H1 (cell line): Measurements from ENCODE around the gene KLF13. TPM values are rescaled to one million over a fixed set of nuclear protein-coding genes. Genes with fewer than 3 reads are reported as not detected.

ENCODE experiments used
- CTCF ChIA-PET: fragments of 300-600 bp; sonication (Branson Sonifier 250); formaldehyde crosslinking; loops from one replicate; lab custom pipeline; 2021; ENCODE audit not compliant: partially characterized antibody; lab: Charles Lee
- POLR2A ChIA-PET: fragments of 300-600 bp; sonication (Branson Sonifier 250); formaldehyde crosslinking; loops from one replicate; lab custom pipeline; 2021; ENCODE audit warnings: inconsistent platforms; ENCODE audit not compliant: partially characterized antibody; lab: Charles Lee
- DNase-seq, 2 experiments: peaks; one replicate each; pipeline versions ENCODE4 v3.0.0 to v3.0.0-alpha.2; 2010 to 2022; ENCODE audit warnings: low spot score in 2 of 2, low read depth in 1 of 2, mixed read lengths in 1 of 2
- FAIRE-seq: peaks from 2 replicates; lab custom pipeline; 2011; peaks lifted over from hg19 to GRCh38; lab: Jason Lieb, UNC
- H2AFZ ChIP-seq: 2 replicates; pipeline ENCODE4 v1.8.1; 2012; ENCODE audit warnings: low read length, inconsistent platforms
- H2AK5ac ChIP-seq: 2 replicates; pipeline ENCODE4 v1.6.1; 2013; ENCODE audit warnings: low read depth, low read length
- H2BK120ac ChIP-seq: replicated peaks from 2 replicates; pipeline ENCODE3; 2013; ENCODE audit warnings: low read depth, low read length, inconsistent platforms
- H2BK12ac ChIP-seq: 2 replicates; pipeline ENCODE4 v1.6.1; 2013; ENCODE audit warnings: low read depth, low read length
- H2BK15ac ChIP-seq: 2 replicates; pipeline ENCODE4 v1.6.1; 2013; ENCODE audit warnings: low read length
- H2BK20ac ChIP-seq: 2 replicates; pipeline ENCODE4 v1.6.1; 2013; ENCODE audit warnings: low read length
- H2BK5ac ChIP-seq: 2 replicates; pipeline ENCODE4 v1.6.1; 2013; ENCODE audit warnings: low read depth, low read length
- H3K14ac ChIP-seq: 2 replicates; pipeline ENCODE4 v1.6.1; 2013; ENCODE audit warnings: inconsistent platforms; ENCODE audit not compliant: insufficient read length
- H3K18ac ChIP-seq: 2 replicates; pipeline ENCODE4 v1.6.1; 2013; ENCODE audit warnings: low read length; ENCODE audit errors: extremely low read depth
- H3K23ac ChIP-seq: 2 replicates; pipeline ENCODE4 v1.6.1; 2013; ENCODE audit warnings: inconsistent platforms; ENCODE audit not compliant: insufficient read length
- H3K23me2 ChIP-seq: 2 replicates; pipeline ENCODE4 v1.6.1; 2013; ENCODE audit warnings: low read depth, low read length
- H3K27ac ChIP-seq: 2 replicates; pipeline ENCODE4 v1.6.1; 2011; ENCODE audit warnings: low read depth, low read length, inconsistent platforms
- H3K27me3 ChIP-seq, 4 experiments: replicated peaks in 1 of 4; 1 replicate in 1 of 4; 2 replicates in 3 of 4; pipeline versions ENCODE4 v1.6.1 to v1.8.1; 2011 to 2013; ENCODE audit warnings: low read length in 3 of 4, mild to moderate bottlenecking in 3 of 4, inconsistent platforms in 2 of 4, mixed read lengths in 2 of 4, moderate library complexity in 1 of 4; ENCODE audit not compliant: control insufficient read depth in 3 of 4, insufficient read depth in 3 of 4; ENCODE audit errors: extremely low read depth in 1 of 4
- H3K36me3 ChIP-seq, 4 experiments: 2 replicates each; pipeline versions ENCODE4 v1.6.1 to v1.8.1; 2011 to 2013; ENCODE audit warnings: mild to moderate bottlenecking in 4 of 4, low read length in 3 of 4, moderate library complexity in 2 of 4, control low read depth in 1 of 4, inconsistent platforms in 1 of 4; ENCODE audit not compliant: insufficient read depth in 4 of 4, control insufficient read depth in 2 of 4
- H3K4ac ChIP-seq: replicated peaks from 2 replicates; pipeline ENCODE3; 2013; ENCODE audit warnings: low read length, low read depth, mixed read lengths, inconsistent platforms; ENCODE audit not compliant: insufficient read length
- H3K4me1 ChIP-seq, 4 experiments: replicated peaks in 1 of 4; 1 replicate in 1 of 4; 2 replicates in 3 of 4; pipeline versions ENCODE4 v1.6.1 to v1.8.1; 2011 to 2013; ENCODE audit warnings: low read length in 3 of 4, inconsistent platforms in 2 of 4, mixed read lengths in 1 of 4; ENCODE audit not compliant: insufficient read depth in 4 of 4, control insufficient read depth in 3 of 4
- H3K4me2 ChIP-seq, 2 experiments: 2 replicates each; pipeline versions ENCODE4 v1.6.1 to v1.8.1; 2011 to 2013; ENCODE audit warnings: low read depth in 2 of 2, low read length in 2 of 2, control low read depth in 1 of 2, inconsistent platforms in 1 of 2, mild to moderate bottlenecking in 1 of 2; ENCODE audit not compliant: insufficient read depth in 1 of 2
- H3K4me3 ChIP-seq, 4 experiments: fragments of 200-600, 300-600 bp in 1 of 4; sonication (generic), shearing (Covaris generic), sonication (Bioruptor Twin) in 1 of 4; 2 replicates each; pipeline versions ENCODE4 v1.5.1 to v1.8.1; 2011 to 2016; ENCODE audit warnings: low read length in 4 of 4, low read depth in 3 of 4, control low read depth in 2 of 4, inconsistent platforms in 2 of 4, mild to moderate bottlenecking in 2 of 4, mixed read lengths in 1 of 4, moderate library complexity in 1 of 4; ENCODE audit not compliant: insufficient read depth in 2 of 4; ENCODE audit errors: extremely low read depth in 1 of 4
- H3K56ac ChIP-seq: replicated peaks from 2 replicates; pipeline ENCODE3; 2013; ENCODE audit warnings: low read depth, mild to moderate bottlenecking, mixed read lengths, low read length, inconsistent platforms; ENCODE audit not compliant: insufficient read length
- H3K79me1 ChIP-seq: 2 replicates; pipeline ENCODE4 v1.6.1; 2013; ENCODE audit warnings: low read depth, low read length, control low read depth
- H3K79me2 ChIP-seq, 2 experiments: 2 replicates each; pipeline versions ENCODE4 v1.6.1 to v1.8.1; 2012 to 2013; ENCODE audit warnings: low read length in 2 of 2, mild to moderate bottlenecking in 2 of 2, inconsistent platforms in 1 of 2; ENCODE audit not compliant: insufficient read depth in 2 of 2, control insufficient read depth in 1 of 2
- H3K9ac ChIP-seq, 4 experiments: replicated peaks in 1 of 4; 1 replicate in 1 of 4; 2 replicates in 3 of 4; pipeline versions ENCODE4 v1.6.1 to v1.8.1; 2011 to 2013; ENCODE audit warnings: low read depth in 3 of 4, low read length in 3 of 4, control low read depth in 2 of 4, mild to moderate bottlenecking in 2 of 4, moderate library complexity in 2 of 4, inconsistent platforms in 1 of 4; ENCODE audit errors: extremely low read depth in 1 of 4
- H3K9me3 ChIP-seq, 2 experiments: 2 replicates each; pipeline versions ENCODE4 v1.6.1 to v1.8.1; 2012 to 2013; ENCODE audit warnings: mild to moderate bottlenecking in 2 of 2, moderate library complexity in 2 of 2, control low read depth in 1 of 2, inconsistent platforms in 1 of 2, low read depth in 1 of 2, low read length in 1 of 2, mixed read lengths in 1 of 2; ENCODE audit not compliant: insufficient read depth in 2 of 2
- H4K20me1 ChIP-seq, 2 experiments: replicated peaks in 1 of 2; 2 replicates each; pipeline versions ENCODE3 to v1.8.1; 2011 to 2013; ENCODE audit warnings: inconsistent platforms in 2 of 2, low read length in 2 of 2, mild to moderate bottlenecking in 1 of 2; ENCODE audit not compliant: insufficient read depth in 2 of 2, control insufficient read depth in 1 of 2
- H4K5ac ChIP-seq: 2 replicates; pipeline ENCODE4 v1.6.1; 2013; ENCODE audit warnings: low read length, low read depth, mixed read lengths, inconsistent platforms; ENCODE audit not compliant: insufficient read length
- H4K8ac ChIP-seq: 2 replicates; pipeline ENCODE4 v1.8.0; 2013; ENCODE audit warnings: mild to moderate bottlenecking, moderate library complexity, low read length, inconsistent platforms; ENCODE audit not compliant: insufficient read depth; ENCODE audit errors: extremely low read depth
- H4K91ac ChIP-seq: replicated peaks from 2 replicates; pipeline ENCODE3; 2013; ENCODE audit warnings: low read length, mixed read lengths, inconsistent platforms; ENCODE audit not compliant: insufficient read length
- ASH2L ChIP-seq: fragments of 200-600, 300-600 bp; sonication (generic); IDR thresholded peaks from one replicate; pipeline ENCODE4 v1.7.1; 2017; ENCODE audit warnings: low read length
- BRCA1 ChIP-seq: IDR thresholded peaks from 2 replicates; pipeline ENCODE4 v1.6.1; 2012; ENCODE audit warnings: low read depth, low read length, improper control_type of control experiment
- EP300 ChIP-seq, 2 experiments: IDR thresholded peaks; 1 replicate in 1 of 2; 2 replicates in 1 of 2; pipeline ENCODE4 v1.6.1; 2011 to 2012; ENCODE audit warnings: low read depth in 2 of 2, low read length in 2 of 2, mild to moderate bottlenecking in 2 of 2, borderline replicate concordance in 1 of 2, inconsistent platforms in 1 of 2, moderate library complexity in 1 of 2
- GABPA ChIP-seq: IDR thresholded peaks from 2 replicates; pipeline ENCODE4 v1.6.1; 2011; ENCODE audit warnings: mild to moderate bottlenecking, low read length, moderate library complexity, borderline replicate concordance; ENCODE audit not compliant: insufficient read depth
- KDM4A ChIP-seq: IDR thresholded peaks from one replicate; pipeline ENCODE4 v1.7.1; 2012; ENCODE audit warnings: low read depth, mild to moderate bottlenecking, moderate library complexity, low read length, inconsistent platforms; ENCODE audit not compliant: severe bottlenecking
- MAFK ChIP-seq: IDR thresholded peaks from 2 replicates; pipeline ENCODE4 v1.6.1; 2012; ENCODE audit warnings: low read depth, mild to moderate bottlenecking, improper control_type of control experiment, low read length
- POLR2A ChIP-seq, 2 experiments: IDR thresholded peaks; 1 replicate in 1 of 2; 2 replicates in 1 of 2; pipeline ENCODE4 v1.6.1; 2011; ENCODE audit warnings: low read depth in 2 of 2, low read length in 2 of 2, mild to moderate bottlenecking in 2 of 2; ENCODE audit errors: control extremely low read depth in 1 of 2
- POLR2AphosphoS5 ChIP-seq: IDR thresholded peaks from 2 replicates; pipeline ENCODE4 v1.6.1; 2011; ENCODE audit warnings: low read depth, low read length
- RNF2 ChIP-seq: fragments of 200-900, 300-1000 bp; sonication (generic); IDR thresholded peaks from 2 replicates; pipeline ENCODE4 v1.7.1; 2016; ENCODE audit warnings: borderline replicate concordance, low read depth, mild to moderate bottlenecking, antibody characterized with exemption, low read length; ENCODE audit not compliant: poor library complexity, severe bottlenecking; ENCODE audit errors: missing control alignments
- SIX5 ChIP-seq: IDR thresholded peaks from 2 replicates; pipeline ENCODE4 v1.6.1; 2011; ENCODE audit warnings: mild to moderate bottlenecking, low read depth, low read length
- TCF12 ChIP-seq: IDR thresholded peaks from 2 replicates; pipeline ENCODE4 v1.6.1; 2011; ENCODE audit warnings: low read depth, mild to moderate bottlenecking, low read length
- TEAD4 ChIP-seq: IDR thresholded peaks from 2 replicates; pipeline ENCODE4 v1.6.1; 2012; ENCODE audit warnings: low read depth, low read length, inconsistent platforms, mixed read lengths
- WGBS, 2 experiments: shearing (Covaris generic) in 1 of 2; methylation state at CpG; one replicate each; pipeline versions ENCODE4 v1.1.6 to v1.1.7; 2013 to 2015; ENCODE audit warnings: low lambda C conversion rate in 2 of 2, mixed read lengths in 2 of 2, inconsistent platforms in 1 of 2, low coverage in 1 of 2, missing lambda C conversion rate in 1 of 2; ENCODE audit not compliant: insufficient replicate concordance in 2 of 2, insufficient coverage in 1 of 2, insufficient read length in 1 of 2; ENCODE audit errors: extremely low coverage in 1 of 2, missing lambda C conversion rate in 1 of 2; 5-methylcytosine and 5-hydroxymethylcytosine counted together
- polyA plus RNA-seq, 7 experiments: library from polyadenylated mRNA; depleted of rRNA in 3 of 7; stranded (reverse) in 5 of 7; unstranded in 2 of 7; fragments of >200 nt in 5 of 7; fragments of 200-250 nt in 2 of 7; gene quantifications; 1 replicate in 5 of 7; 2 replicates in 1 of 7; 4 replicates in 1 of 7; pipeline versions ENCODE4 v1.2.1 to v1.2.3, GENCODE V29; 2011 to 2013; ENCODE audit warnings: missing spikeins in 2 of 7, mixed read lengths in 2 of 7
- total RNA-seq: library from RNA; stranded (reverse); fragmentation: NEBNext Ultra II Directional; extraction: Animal tissue kit (Norgen Biotek cat#: 25700); gene quantifications from 2 replicates; pipeline ENCODE4 v1.2.1, GENCODE V29; 2021

Gene KLF13
- total and polyA plus RNA-seq, 2 of the 8 experiments (the other 6 are each of a cell fraction or from before 2014, with no cell fraction given) = 18.3 to 33.4 TPM

DNA sequence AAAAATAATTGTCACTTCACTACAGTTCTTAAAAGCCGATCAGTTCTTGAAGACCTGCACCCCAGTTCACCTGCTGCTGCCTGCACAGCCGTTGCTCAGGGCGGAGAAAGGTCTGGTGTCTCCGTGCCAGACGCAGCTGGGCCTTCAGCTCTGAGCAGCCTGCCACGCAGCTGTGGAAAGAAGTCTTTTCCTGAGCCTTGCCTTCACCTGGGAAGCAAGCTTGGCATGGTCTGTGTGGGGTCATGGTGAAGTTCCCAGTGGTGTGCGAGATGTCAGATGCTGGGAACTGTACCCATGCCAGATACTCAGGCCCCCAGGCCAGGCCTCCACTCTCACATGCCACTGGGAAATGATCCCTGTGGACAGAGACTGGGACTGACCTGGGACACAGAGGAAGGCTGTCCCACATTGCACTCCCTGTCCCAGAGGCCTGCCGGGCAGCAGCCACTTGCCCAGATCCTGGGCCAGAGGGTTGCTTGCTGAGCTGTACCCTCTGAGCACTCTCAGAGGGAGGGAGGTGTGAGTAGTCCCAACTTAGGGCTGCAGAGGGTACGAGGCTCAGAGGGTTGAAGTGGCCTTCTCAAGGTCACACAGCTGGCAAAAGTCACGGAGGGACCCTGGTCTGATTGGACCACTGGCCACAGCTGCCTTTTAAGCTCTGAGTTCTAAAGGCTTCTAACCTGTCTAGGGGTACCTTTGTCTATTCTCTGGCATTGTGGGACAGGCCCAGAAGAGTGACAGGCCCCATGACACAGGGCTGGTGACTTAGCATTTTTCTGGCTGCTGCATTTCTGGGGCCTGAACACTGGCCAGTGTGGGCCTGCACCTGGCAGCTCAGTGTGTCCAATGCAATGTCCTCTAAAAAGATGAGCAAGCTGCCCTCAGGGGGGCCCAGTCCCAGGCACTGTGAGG, 55.4 kb downstream of the KLF13 start:
- Histone ChIP-seq H2BK20ac (no peak overlapping the region), H3K79me1 (no peaks in the 10 kb centered on the region; the same call in 1 of the 2 replicates), H3K56ac (no peak overlapping the region), H4K5ac (no peak overlapping the region), H3K36me3 (peaks cover 0 to 5% (median 0%) of the 10 kb centered on the region in 4 experiments; a peak in 1 of 8 replicates), H4K8ac (no peak overlapping the region), H3K79me2 (no peaks in the 10 kb centered on the region), H3K14ac (no peak overlapping the region), H3K4me1 (peaks cover 0 to 6% (median 0%) of the 10 kb centered on the region in 4 experiments; a peak in 2 of 7 replicates), H3K4ac (no peak overlapping the region), H3K27ac (no peak overlapping the region), H2BK120ac (no peak overlapping the region), H3K27me3 (no peaks in the 10 kb centered on the region), H3K9ac (no peak overlapping the region; a peak in 2 of 7 replicates), H2AK5ac (no peak overlapping the region), H2BK5ac (0 out of 2 replicates have a peak overlapping the region, but pooled peaks have one; percentile 66), H3K4me2 (no peak overlapping the region), H3K4me3 (no peak overlapping the region), H4K91ac (no peak overlapping the region), H3K23me2 (no peaks in the 10 kb centered on the region), H3K9me3 (no peaks in the 10 kb centered on the region), H4K20me1 (no peaks in the 10 kb centered on the region), H2AFZ (no peak overlapping the region), H3K23ac (no peak overlapping the region), H2BK15ac (peak overlapping the region; percentile 8; the same call in 1 of the 2 replicates), H2BK12ac (no peak overlapping the region), H3K18ac (no peak overlapping the region)
- ChIA-PET POLR2A (no interaction called here), CTCF (interaction anchor here (0.6 to 2.5 kb wide), 8 partner anchors 7 to 182 kb away, joined by 3 to 7 read pairs (median 3); no protein-coding TSS in a partner anchor)
- DNase-seq = no peak
- no peak for FAIRE-seq
- 89% methylated on average over 10 of the region's 10 CpGs; no CpG with 5 or more reads in 1 of the 2 experiments for WGBS, 2 experiments
- no peak for TF ChIP-seq KDM4A
- TF ChIP-seq BRCA1 = no peak
- TF ChIP-seq MAFK = no peak
- no peak for TF ChIP-seq TEAD4
- TF ChIP-seq ASH2L = no peak
- TF ChIP-seq SIX5 = no peak
- TF ChIP-seq RNF2 = no peak
- TF ChIP-seq GABPA = no peak
- TF ChIP-seq TCF12 = no peak
- no peak for TF ChIP-seq POLR2A (IDR thresholded peaks at IDR 0.05; ENCODE audit: control extremely low read depth in 1 of 2, low read depth in 2 of 2, low read length in 2 of 2)
- TF ChIP-seq EP300 (IDR thresholded peaks at IDR 0.05; ENCODE audit: borderline replicate concordance in 1 of 2, low read depth in 2 of 2, low read length in 2 of 2) = no peak
- no peak for TF ChIP-seq POLR2AphosphoS5
